GM18867 (cell line): ENCODE results near the gene COX6A2.
"Not testable (repeated sequence)": the region's sequence is repeated elsewhere in the genome, so short reads cannot be mapped to it uniquely, and the experiment has no call there.

Source experiments
- ATAC-seq: cut with Tn5 transposase; IDR thresholded peaks from one replicate; pipeline ENCODE4 v1.9.1; 2021; ENCODE audit warnings: mild to moderate bottlenecking, moderate library complexity; ENCODE audit not compliant: unreplicated experiment

Gene COX6A2

GRCh38 chr16:31461921-31462804, 34.0 kb upstream of the COX6A2 start:
- no peak for ATAC-seq

- ATAC-seq, result no peak
These were observed 33.2 kb upstream of the COX6A2 start for GRCh38 chr16:31461201-31461920.

DNA sequence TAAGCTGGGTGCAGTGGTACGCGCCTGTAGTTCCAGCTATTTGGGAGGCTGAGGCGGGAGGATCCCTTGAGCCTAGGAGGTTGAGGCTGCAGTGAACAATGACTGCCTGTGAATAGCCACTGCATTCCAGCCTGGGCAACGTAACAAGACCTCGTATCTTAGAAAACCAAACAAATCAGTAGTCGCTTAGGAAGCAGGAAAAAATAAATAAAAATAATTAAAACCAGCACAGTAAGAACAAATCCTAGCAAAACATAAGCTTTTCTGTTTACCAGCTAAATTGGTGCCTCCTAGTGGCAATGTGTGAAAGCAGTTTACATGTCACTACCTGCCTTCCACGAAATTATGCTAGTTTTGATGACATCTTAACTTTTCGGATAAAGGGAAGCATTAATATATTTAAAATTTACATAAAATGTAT, 32.4 kb upstream of the COX6A2 start:
- no peak for ATAC-seq

GRCh38 chr16:31459687-31460581, 31.8 kb upstream of the COX6A2 start:
- peak; percentile 70 for ATAC-seq

- peak; percentile 69 for ATAC-seq
These were observed 30.9 kb upstream of the COX6A2 start, which contains the start of gene ARMC5 for GRCh38 chr16:31458844-31459686. Gene ARMC5 (plus strand): TSS chr16:31459501. CDS start chr16:31459525, 24 bp downstream.

- no peak for ATAC-seq
These were observed 30.1 kb upstream of the COX6A2 start for GRCh38 chr16:31458073-31458843.

DNA sequence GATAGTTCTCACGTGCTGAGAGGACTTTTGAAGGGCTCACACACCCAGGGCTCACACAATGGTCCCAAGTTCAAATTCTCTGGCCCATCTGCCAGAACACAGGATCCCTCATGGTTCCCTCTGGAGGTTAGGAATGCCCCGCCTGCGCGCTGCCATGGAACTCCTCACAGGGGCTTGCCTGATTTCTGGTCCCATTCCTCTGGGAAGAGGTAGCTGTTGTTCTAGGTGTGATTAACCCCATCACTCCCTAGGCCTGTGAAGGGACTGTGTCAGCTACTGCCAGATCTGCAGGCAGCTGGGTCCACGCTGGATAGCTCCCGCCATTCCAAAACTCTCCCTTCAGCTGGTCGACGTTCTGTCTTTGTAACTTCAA, 28.8 kb upstream of the COX6A2 start:
- no peak for ATAC-seq

- ATAC-seq, result no peak
These were observed 27.6 kb upstream of the COX6A2 start for GRCh38 chr16:31455601-31456314.

DNA sequence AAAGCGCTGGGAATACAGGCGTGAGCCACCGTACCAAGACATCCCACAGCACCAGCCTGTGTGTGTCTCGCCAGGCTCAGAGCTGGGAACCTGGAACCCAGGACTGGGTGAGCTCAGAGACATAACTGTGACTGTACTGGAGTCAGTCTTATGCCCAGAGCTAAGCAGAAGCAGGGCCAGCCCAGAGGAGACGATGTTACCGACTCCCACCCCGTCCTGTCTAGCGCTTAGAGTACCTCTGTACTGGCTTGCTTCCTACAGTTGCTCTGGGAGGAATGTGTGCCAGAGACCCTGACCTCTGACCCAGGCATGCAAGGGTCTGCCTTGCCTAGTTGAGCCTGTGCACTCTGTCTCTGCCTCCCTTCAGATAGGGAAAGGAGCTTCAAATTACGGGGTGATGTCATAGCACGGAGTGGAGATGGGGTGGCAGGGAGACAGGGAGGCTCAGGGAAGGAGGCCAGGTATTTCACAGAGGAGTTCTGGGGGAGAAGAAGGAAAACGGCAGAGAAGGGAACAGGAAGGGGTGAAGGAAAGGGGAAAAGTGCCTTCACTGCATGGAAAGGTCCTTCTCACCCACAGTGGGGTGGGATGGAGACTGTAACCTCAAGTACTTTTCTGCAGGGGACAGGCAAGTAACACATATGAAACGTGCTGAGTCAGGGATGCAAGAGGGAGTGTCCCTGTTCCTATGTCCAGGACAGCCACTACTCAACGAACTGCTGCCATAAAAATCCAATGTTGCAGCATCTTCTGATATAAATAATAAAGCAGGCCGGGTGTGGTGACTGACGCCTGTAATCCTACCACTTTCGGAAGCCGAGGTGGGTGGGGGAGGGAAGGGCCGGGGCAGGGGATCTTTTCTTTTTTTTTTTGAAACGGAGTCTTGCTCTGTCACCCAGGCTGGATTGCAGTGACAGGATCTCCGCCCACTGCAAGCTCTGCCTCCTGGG, 25.4 kb upstream of the COX6A2 start:
- no peak for ATAC-seq

- no peak for ATAC-seq
These were observed 24.5 kb upstream of the COX6A2 start for GRCh38 chr16:31452631-31453106.

GRCh38 chr16:31451681-31452351, 23.7 kb upstream of the COX6A2 start:
- ATAC-seq, result no peak

- no peak for ATAC-seq
These were observed 23.0 kb upstream of the COX6A2 start for GRCh38 chr16:31451201-31451600.

- ATAC-seq, result not testable (repeated sequence)
These were observed 17.8 kb upstream of the COX6A2 start for GRCh38 chr16:31445931-31446330.

- no peak for ATAC-seq
These were observed 13.8 kb upstream of the COX6A2 start for GRCh38 chr16:31441956-31442355.

DNA sequence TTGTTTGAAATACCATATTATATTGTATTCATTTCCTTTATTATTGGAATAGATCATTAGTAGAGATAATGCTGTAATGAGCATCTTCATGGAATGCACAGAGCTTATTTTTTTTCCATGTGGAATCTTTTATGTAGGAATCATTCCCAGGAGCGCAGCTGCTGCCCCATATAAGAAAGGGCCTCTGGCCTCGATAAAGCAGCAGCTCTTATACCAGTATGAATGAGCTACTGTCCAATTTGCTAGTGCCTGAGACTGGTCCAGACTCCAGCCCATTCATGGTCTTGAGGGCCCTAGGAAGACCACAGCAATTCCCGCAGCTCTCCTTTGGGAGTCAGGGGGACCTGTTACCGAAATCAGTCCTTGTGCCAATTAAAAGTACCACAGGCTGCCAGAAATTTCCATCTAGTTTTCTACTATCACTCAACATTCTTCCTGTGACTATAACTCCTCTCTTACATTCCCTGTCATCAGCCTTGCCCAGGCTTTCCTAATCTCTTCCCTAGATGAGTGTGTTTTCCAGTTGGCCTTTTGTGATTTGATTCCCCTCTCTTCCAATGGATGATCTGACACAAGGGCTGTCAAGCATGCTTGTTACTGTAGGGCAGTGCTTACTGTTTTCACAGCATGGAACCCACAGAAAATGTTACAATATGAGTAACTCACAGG, 12.5 kb upstream of the COX6A2 start:
- no peak for ATAC-seq

DNA sequence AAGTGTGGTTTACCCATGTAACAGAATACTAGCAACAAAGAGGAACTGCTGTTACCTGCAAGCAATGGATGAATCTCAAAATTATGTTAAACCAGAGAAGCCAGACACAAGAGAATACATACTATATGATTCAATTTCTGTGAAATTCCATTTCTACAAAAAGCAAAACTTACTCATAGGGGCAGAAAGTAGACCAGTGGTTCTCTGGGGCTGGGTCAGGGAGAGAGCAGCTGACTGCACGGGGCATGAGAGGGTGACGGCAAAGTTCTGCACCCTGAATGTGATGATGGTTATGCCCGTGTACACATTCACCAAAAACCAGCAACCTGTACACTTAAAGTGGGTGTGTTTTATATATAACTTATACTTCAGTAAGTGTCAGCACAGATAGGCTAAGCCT, 11.4 kb upstream of the COX6A2 start:
- no peak for ATAC-seq
